IPS-15b (cell line): Measurements from ENCODE around the gene FADS3.

Experiments
- H3K27me3 ChIP-seq: one replicate; pipeline ENCODE4 v1.6.1; 2013; ENCODE audit warnings: low read length; ENCODE audit not compliant: control insufficient read depth, insufficient read depth
- H3K36me3 ChIP-seq: one replicate; pipeline ENCODE4 v1.6.1; 2013; ENCODE audit warnings: low read length; ENCODE audit not compliant: control insufficient read depth, insufficient read depth
- H3K4me1 ChIP-seq: one replicate; pipeline ENCODE4 v1.6.1; 2013; ENCODE audit warnings: mild to moderate bottlenecking, low read length; ENCODE audit not compliant: control insufficient read depth, insufficient read depth
- H3K4me3 ChIP-seq: one replicate; pipeline ENCODE4 v1.5.1; 2013; ENCODE audit warnings: low read depth, low read length
- H3K9ac ChIP-seq: one replicate; pipeline ENCODE4 v1.6.1; 2013; ENCODE audit warnings: low read depth, mild to moderate bottlenecking, low read length
- H3K9me3 ChIP-seq: one replicate; pipeline ENCODE4 v1.6.1; 2013; ENCODE audit warnings: mild to moderate bottlenecking, low read length; ENCODE audit not compliant: control insufficient read depth, insufficient read depth

Gene FADS3

DNA sequence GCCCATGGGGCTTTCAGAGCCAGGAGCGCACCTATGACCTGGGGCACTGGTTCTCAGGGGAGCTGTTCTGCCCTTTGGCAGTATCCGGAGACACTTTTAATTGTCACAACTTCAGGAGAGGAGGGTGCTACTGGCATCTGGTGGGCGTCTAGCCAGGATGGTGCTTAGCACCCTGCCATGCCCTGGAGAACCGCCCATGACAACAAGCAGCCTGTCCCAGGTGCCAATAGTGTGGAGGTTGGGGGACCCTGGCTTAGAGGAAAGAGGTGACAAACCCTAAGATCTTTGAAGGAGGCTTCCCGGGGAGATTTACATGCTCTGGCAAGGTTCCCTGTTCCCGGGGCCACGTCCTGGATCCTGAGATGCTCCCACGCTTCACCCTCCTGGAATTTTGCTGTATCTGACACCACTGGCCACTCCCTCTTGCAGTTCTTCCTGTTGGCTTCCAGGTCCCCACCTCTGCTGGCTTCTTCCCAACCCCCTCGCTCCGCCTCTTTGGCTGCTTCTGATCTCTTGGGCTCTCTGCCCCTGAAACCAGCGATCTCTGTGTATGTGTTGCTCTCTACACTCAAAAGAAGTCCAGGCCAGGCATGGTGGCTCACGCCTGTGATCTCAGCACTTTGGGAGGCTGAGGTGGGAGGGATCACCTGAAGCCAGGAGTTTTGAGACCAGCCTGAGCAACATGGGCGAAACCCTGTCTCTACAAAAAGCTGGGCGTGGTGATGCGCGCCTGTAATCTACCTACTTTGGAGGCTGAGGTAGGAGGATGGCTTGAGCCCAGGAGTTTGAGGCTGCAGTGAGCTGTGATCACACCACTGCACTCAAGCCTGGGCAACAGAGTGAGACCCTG lies 31.1 kb downstream of the FADS3 start:
- H3K9me3 ChIP-seq = no peaks in the 10 kb centered on the region
- no peaks in the 10 kb centered on the region for H3K4me1 ChIP-seq
- H3K9ac ChIP-seq = no peak overlapping the region
- no peaks in the 10 kb centered on the region for H3K27me3 ChIP-seq
- peaks cover 28% of the 10 kb centered on the region for H3K36me3 ChIP-seq
- no peak overlapping the region for H3K4me3 ChIP-seq

DNA sequence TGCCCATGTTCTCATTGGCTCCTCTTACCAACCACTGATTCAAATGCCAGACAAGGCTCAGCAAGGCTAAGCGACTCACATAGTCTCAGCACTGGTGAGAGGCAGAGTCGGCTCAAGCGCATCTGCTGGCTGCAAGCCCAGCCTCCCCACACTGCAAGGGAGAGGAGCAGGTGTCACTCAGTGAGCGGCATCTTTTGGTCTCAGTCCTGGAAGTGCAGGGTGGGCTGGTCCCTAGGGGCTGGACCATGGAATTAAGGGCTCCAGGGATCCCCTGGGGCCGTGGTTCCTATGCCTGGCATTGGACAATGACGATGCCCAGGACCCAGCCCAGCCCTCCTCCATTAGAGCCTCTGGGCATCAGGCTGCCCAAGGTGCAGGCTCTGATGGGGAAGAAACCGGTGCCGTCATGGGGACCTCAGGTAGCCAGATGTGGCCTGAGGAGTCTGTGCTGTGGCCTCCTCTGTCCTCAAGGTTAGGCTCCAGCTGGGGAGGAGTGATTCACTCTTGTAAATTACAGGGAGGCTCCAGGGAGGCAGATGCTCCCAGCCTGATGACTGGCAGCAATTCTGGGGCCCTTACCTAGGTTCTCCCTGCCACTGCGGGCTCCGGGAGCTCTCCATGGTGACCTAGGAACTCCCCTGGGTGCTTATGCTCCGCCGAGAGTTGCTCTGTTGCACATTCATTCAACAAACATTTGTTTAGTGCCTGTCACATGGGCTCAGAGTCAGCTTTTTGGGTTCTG lies 35.2 kb downstream of the FADS3 start:
- Histone ChIP-seq H3K9ac (no peak overlapping the region), H3K36me3 (peaks cover 32% of the 10 kb centered on the region), H3K27me3 (no peaks in the 10 kb centered on the region), H3K4me1 (no peaks in the 10 kb centered on the region), H3K4me3 (no peak overlapping the region), H3K9me3 (no peaks in the 10 kb centered on the region)

DNA sequence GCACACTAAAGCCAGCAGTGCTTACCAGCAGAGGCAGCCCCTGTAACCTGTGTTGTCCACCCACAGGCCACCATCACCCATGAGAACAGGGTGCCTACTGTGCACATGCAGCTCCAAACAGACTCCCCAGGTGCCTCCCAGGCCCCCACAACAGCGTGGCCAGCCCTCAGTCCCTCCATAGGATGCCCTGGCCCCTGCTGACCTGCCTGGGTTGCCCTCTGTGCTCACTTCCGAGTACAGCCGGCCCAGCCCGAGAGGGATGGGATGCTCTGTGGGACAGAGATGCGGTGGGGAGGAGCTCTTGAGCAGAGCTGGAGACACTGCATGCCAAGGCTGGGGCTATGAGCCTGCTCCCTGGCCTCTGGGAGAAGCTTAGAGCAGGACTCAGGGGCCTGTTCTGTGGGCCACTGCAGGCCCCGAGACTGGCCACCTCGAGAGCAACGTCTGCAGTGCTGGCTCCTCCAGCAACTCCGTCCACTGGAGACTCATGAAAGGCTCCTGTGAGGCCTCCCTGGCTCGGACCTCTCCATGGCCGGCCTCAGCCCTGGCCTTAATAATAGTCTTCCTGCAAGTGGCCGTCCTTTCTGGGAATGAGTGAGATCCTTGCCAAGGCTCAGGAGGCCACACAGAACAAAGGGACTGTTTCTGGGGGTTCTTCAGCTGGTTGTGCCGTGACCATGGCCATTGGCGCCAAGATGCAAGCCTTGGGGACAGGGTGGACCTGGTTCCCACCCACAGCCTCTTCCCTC lies 36.2 kb downstream of the FADS3 start:
- H3K9ac ChIP-seq = no peak overlapping the region
- H3K4me3 ChIP-seq = no peak overlapping the region
- H3K9me3 ChIP-seq = no peaks in the 10 kb centered on the region
- H3K4me1 ChIP-seq = no peaks in the 10 kb centered on the region
- no peaks in the 10 kb centered on the region for H3K27me3 ChIP-seq
- peaks cover 32% of the 10 kb centered on the region for H3K36me3 ChIP-seq

DNA sequence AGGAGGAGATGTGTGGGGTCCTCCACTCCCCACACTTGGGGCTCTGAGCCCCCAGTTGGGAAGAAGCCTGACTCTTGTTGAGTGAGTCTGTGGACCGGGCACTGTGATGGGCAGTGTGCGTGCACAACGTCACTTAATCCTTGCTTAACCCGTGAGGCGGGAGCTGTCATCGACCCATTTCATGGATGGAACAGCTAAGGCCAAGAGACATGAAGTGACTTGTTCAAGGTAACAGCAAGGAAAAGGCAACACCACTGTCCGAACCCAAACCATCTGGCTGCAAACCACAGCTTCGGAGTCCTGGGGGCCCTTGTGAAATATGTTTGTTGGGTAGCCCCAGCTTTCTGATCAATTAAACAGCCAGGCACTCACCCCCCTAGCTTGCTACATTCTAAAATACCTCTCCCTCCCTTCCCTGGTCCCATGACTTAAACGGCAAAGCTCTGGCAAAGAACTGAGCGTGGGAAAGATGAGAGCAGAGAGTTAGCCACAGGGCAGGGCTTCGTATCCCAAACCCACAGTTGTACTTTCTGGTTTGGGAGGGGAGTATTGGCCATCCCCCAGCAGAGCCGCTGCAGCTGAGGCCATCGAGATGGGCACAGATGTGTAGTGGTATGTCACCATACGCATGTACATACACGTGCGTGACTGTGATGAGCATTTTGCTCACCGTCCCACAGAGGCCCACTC lies 37.0 kb downstream of the FADS3 start:
- Histone ChIP-seq H3K4me1 (no peaks in the 10 kb centered on the region), H3K9ac (no peak overlapping the region), H3K9me3 (no peaks in the 10 kb centered on the region), H3K4me3 (no peak overlapping the region), H3K27me3 (no peaks in the 10 kb centered on the region), H3K36me3 (peaks cover 30% of the 10 kb centered on the region)

DNA sequence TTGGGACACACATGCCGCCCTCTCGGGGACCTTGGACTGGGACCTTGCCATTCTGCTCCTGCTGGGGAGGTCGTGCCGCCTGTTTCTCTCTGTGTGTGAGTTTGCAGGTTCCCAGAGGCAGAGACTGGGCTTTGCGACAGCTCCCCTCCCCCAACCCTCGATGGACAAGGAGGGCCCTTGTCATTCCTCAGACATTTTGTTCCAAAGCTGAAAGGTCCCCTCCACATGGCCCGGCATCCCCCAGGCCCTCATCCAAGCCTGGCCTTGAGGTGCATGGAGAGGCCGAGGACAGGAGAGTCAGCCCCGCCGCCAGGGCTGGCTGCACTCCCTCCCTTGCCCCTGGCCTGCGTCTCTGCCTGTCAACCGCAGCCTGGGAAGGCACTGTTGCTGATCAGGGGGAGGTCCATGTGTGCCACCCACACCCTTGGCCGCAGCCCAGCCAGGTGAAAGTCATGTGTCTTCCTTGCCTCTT lies 37.6 kb downstream of the FADS3 start:
- no peaks in the 10 kb centered on the region for H3K4me1 ChIP-seq
- H3K27me3 ChIP-seq = no peaks in the 10 kb centered on the region
- H3K4me3 ChIP-seq = no peak overlapping the region
- H3K9me3 ChIP-seq = no peaks in the 10 kb centered on the region
- no peak overlapping the region for H3K9ac ChIP-seq
- H3K36me3 ChIP-seq = peaks cover 32% of the 10 kb centered on the region

DNA sequence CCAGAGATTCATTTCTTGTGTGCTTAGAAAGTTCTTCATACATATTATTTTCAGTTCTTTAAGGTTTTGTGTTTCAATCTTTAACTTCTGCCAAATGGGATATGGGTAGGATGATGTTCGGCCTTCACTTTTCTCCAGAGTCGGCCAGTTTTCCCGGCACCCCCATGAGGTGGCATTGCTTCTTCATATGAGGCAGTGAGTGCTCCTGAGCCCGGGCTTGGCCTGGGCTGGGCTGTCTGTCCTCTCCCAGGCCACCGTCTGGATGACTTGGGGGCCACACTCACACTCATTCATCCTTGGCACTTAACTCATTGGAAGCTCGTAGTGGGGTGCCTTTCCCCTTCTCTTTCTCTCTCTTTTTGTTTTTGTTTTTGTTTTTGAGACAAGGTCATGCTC lies 39.4 kb downstream of the FADS3 start:
- no peaks in the 10 kb centered on the region for H3K9me3 ChIP-seq
- H3K9ac ChIP-seq = no peak overlapping the region
- peaks cover 35% of the 10 kb centered on the region for H3K36me3 ChIP-seq
- H3K4me3 ChIP-seq = no peak overlapping the region
- no peaks in the 10 kb centered on the region for H3K27me3 ChIP-seq
- no peaks in the 10 kb centered on the region for H3K4me1 ChIP-seq

DNA sequence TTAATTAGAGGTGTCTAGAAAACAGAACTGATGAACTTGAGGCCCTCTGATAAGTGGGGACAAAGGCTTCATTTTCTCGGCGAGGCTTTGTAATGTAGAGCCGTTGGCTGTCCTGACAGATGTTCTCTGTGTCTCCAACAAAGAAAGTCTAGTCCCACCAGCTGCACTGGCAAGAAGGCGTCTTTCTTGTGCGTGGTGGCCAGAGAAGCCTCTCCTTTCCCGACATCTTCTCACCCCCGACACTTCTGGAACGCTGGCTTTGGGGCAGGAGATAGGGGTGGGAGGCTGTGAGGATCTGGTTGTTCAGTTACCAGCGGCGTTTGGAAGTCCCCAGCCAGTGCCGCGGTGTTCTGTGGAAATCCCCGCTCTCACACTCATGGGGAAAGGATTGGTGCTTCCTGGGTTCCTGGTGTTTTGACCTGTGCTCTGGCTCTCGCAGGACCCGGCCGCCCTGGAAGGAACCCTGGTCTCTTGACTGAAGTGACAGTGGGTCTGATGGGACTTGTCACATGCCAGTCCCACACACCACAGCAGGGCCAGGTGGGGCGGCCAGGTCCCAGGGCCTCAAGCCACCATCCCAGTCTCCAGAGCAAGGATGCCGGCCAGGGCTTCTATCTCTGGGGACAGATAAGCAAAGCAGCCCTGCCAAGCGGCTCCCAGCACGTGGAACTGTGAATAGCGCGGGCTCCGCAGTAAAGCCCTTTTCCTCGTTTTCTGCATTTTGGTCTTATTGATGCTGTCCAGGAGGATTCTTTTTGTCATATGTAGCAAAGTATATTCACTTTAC lies 40.0 kb downstream of the FADS3 start:
- H3K9ac ChIP-seq = no peak overlapping the region
- H3K9me3 ChIP-seq = no peaks in the 10 kb centered on the region
- no peak overlapping the region for H3K4me3 ChIP-seq
- H3K27me3 ChIP-seq = no peaks in the 10 kb centered on the region
- H3K36me3 ChIP-seq = peaks cover 35% of the 10 kb centered on the region
- H3K4me1 ChIP-seq = no peaks in the 10 kb centered on the region

DNA sequence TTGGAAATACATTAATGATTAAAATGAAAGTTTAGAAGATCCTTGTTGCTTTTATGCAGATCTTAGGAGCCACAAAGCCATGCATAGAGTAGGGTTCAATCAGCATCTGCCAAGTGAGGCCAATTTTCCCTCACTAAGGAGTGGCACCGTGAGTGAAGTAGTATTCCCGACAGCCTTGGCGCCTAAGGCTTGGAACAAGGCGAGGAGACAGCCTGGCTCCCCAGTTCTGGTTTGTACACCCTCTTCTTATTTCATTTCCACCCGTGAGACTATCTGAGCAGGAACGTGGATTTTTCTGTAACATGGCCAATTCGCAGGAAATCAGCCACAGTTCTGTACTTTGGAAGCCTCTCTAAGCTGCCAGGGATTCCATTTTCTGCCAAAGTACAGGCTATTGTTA lies 40.7 kb downstream of the FADS3 start:
- H3K9ac ChIP-seq = no peak overlapping the region
- no peak overlapping the region for H3K4me3 ChIP-seq
- H3K27me3 ChIP-seq = no peaks in the 10 kb centered on the region
- H3K36me3 ChIP-seq = peaks cover 35% of the 10 kb centered on the region
- H3K9me3 ChIP-seq = no peaks in the 10 kb centered on the region
- no peaks in the 10 kb centered on the region for H3K4me1 ChIP-seq

DNA sequence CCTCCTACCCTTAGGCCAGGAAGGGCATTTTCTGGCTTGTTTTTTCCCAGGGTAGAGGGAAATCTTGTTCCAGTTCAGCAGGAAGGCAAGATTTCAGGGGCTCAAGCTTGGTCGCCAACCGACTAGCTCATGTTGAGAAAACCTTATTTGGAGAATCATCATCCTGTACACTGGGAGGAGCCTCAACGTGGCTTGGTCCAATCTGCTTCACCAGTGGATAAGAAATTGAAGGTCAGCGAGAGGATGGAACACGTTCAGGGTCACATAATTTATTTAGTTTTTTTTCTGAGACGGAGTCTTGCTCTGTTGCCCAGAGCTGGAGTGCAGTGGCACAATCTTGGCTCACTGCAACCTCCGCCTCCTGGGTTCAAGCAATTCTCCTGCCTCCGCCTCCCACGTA lies 42.7 kb downstream of the FADS3 start:
- no peaks in the 10 kb centered on the region for H3K27me3 ChIP-seq
- no peak overlapping the region for H3K4me3 ChIP-seq
- H3K36me3 ChIP-seq = peaks cover 27% of the 10 kb centered on the region
- H3K9ac ChIP-seq = no peak overlapping the region
- no peaks in the 10 kb centered on the region for H3K9me3 ChIP-seq
- no peaks in the 10 kb centered on the region for H3K4me1 ChIP-seq

DNA sequence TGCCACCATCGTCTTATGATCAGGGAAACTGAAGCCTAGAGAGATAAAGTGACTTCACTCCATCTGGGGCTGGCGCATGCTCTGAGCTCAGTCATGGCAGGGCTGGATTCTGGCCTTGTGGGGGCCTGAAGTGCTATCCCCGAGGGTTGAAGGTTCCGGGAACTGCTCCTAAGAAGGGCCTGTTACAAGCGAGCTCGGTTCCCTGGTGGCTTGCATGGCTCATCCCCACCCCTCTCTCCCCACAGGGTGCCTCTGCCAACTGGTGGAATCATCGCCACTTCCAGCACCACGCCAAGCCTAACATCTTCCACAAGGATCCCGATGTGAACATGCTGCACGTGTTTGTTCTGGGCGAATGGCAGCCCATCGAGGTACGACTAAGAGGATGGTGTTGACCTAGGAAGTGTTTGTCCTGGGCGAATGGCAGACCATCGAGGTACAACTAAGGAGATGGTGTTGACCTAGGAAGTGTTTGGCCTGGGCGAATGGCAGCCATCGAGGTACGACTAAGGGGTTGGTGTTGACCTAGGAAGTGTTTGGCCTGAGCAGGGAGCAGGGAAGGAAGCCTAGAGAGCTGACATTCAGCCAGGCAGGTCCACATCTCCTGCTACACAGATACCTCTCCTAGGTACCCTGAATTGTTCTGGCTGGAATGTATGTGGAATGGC lies 43.3 kb downstream of the FADS3 start:
- H3K9me3 ChIP-seq = no peaks in the 10 kb centered on the region
- H3K4me1 ChIP-seq = no peaks in the 10 kb centered on the region
- H3K27me3 ChIP-seq = no peaks in the 10 kb centered on the region
- H3K36me3 ChIP-seq = peaks cover 26% of the 10 kb centered on the region
- no peak overlapping the region for H3K9ac ChIP-seq
- no peak overlapping the region for H3K4me3 ChIP-seq
